GM18508 (cell line): ENCODE results near the gene OR2T35.
"Not testable (repeated sequence)": the region's sequence is repeated elsewhere in the genome, so short reads cannot be mapped to it uniquely, and the experiment has no call there.

Experiments used
- ATAC-seq: cut with Tn5 transposase; IDR thresholded peaks from one replicate; pipeline ENCODE4 v1.9.1; 2021; ENCODE audit warnings: moderate number of reproducible peaks; ENCODE audit not compliant: insufficient read depth, unreplicated experiment

Gene OR2T35

GRCh38 chr1:248645178-248645577 lies at the start of gene OR2T35:
TSS of gene OR2T35 (minus strand) at chr1:248645278. CDS start at chr1:248639258, 6,020 bp downstream.
- not testable (repeated sequence) for ATAC-seq

- ATAC-seq: no peak
These were observed 46.6 kb upstream of the OR2T35 start for GRCh38 chr1:248691567-248692155.

- ATAC-seq: peak; percentile 61
These were observed 43.6 kb upstream of the OR2T35 start for GRCh38 chr1:248688527-248689298.

GRCh38 chr1:248686815-248687214 lies 41.7 kb upstream of the OR2T35 start:
- peak; percentile 76 for ATAC-seq

- no peak for ATAC-seq
These were observed 36.6 kb upstream of the OR2T35 start for GRCh38 chr1:248681651-248682050.

GRCh38 chr1:248670003-248670402 lies 24.9 kb upstream of the OR2T35 start:
- ATAC-seq: no peak

GRCh38 chr1:248663453-248664328 lies 18.6 kb upstream of the OR2T35 start:
- ATAC-seq: peak; percentile 93

- ATAC-seq: peak; percentile 35
These were observed 11.7 kb upstream of the OR2T35 start for GRCh38 chr1:248656797-248657196.

GRCh38 chr1:248655354-248655753 lies 10.3 kb upstream of the OR2T35 start, which contains the start of gene OR2T27:
TSS of gene OR2T27 (minus strand) at chr1:248655528. CDS start at chr1:248650884, 4,644 bp downstream.
- peak; percentile 34 for ATAC-seq

GRCh38 chr1:248648770-248649536 lies 3.9 kb upstream of the OR2T35 start:
- ATAC-seq: not testable (repeated sequence)

GRCh38 chr1:248642971-248643651 lies 2.0 kb downstream of the OR2T35 start:
- peak; percentile 59 for ATAC-seq

GRCh38 chr1:248641583-248641982 lies 3.5 kb downstream of the OR2T35 start:
- ATAC-seq: peak; percentile 10

- ATAC-seq: peak; percentile 25
These were observed 4.2 kb downstream of the OR2T35 start for GRCh38 chr1:248640906-248641305.

GRCh38 chr1:248639652-248640051 lies 5.4 kb downstream of the OR2T35 start:
- ATAC-seq: peak; percentile 27

GRCh38 chr1:248636612-248637011 lies 8.5 kb downstream of the OR2T35 start:
- not testable (repeated sequence) for ATAC-seq

GRCh38 chr1:248634991-248635390 lies 10.1 kb downstream of the OR2T35 start, which contains the start of gene OR2T11:
TSS of gene OR2T11 (minus strand) at chr1:248635091. CDS start at chr1:248627128, 7,963 bp downstream.
- ATAC-seq: not testable (repeated sequence)

- no peak for ATAC-seq
These were observed 13.6 kb downstream of the OR2T35 start for GRCh38 chr1:248631354-248632008.

- no peak for ATAC-seq
These were observed 14.5 kb downstream of the OR2T35 start for GRCh38 chr1:248630551-248630950.
